HL-60 (cell line): ENCODE measurements around the gene C16orf74.

Experiments
- DNase-seq, 2 experiments: peaks; one replicate each; pipeline ENCODE4 v3.0.0-alpha.2; 2010 to 2020; ENCODE audit warnings: low read depth in 1 of 2, low spot score in 1 of 2
- H3K27ac ChIP-seq: fragments of 250-450 bp; sonication (Bioruptor Pico); replicated peaks from 2 replicates; pipeline ENCODE4 v1.5.1; 2020; ENCODE audit warnings: mild to moderate bottlenecking, moderate library complexity
- H3K27me3 ChIP-seq: fragments of 250-450 bp; sonication (Bioruptor Pico); 2 replicates; pipeline ENCODE4 v1.5.1; 2021; ENCODE audit warnings: mild to moderate bottlenecking, moderate library complexity; ENCODE audit not compliant: insufficient read depth, poor library complexity, severe bottlenecking
- H3K4me3 ChIP-seq: replicated peaks from 2 replicates; pipeline ENCODE4 v1.5.1; 2011; ENCODE audit warnings: mild to moderate bottlenecking, control low read depth, low read length; ENCODE audit not compliant: insufficient read depth
- GABPA ChIP-seq: IDR thresholded peaks from 2 replicates; pipeline ENCODE4 v1.6.1; 2012; ENCODE audit warnings: low read depth
- POLR2AphosphoS5 ChIP-seq: IDR thresholded peaks from 2 replicates; pipeline ENCODE4 v1.6.1; 2012; ENCODE audit warnings: low read depth
- REST ChIP-seq: IDR thresholded peaks from 2 replicates; pipeline ENCODE4 v1.6.1; 2012; ENCODE audit warnings: low read depth; ENCODE audit not compliant: insufficient replicate concordance
- SPI1 ChIP-seq: IDR thresholded peaks from 2 replicates; pipeline ENCODE4 v1.6.1; 2012; ENCODE audit warnings: low read depth, mild to moderate bottlenecking, borderline replicate concordance
- TF ChIP-seq, protein P1 (sequence below): IDR thresholded peaks from one replicate; pipeline ENCODE4 v1.5.1; 2011; ENCODE audit warnings: low read length, control low read depth, inconsistent platforms; ENCODE audit not compliant: insufficient read depth

Gene C16orf74

GRCh38 chr16:85673529-85674417 is 77.1 kb downstream of the C16orf74 start:
- no peak for DNase-seq
- TF ChIP-seq, protein P1, sequence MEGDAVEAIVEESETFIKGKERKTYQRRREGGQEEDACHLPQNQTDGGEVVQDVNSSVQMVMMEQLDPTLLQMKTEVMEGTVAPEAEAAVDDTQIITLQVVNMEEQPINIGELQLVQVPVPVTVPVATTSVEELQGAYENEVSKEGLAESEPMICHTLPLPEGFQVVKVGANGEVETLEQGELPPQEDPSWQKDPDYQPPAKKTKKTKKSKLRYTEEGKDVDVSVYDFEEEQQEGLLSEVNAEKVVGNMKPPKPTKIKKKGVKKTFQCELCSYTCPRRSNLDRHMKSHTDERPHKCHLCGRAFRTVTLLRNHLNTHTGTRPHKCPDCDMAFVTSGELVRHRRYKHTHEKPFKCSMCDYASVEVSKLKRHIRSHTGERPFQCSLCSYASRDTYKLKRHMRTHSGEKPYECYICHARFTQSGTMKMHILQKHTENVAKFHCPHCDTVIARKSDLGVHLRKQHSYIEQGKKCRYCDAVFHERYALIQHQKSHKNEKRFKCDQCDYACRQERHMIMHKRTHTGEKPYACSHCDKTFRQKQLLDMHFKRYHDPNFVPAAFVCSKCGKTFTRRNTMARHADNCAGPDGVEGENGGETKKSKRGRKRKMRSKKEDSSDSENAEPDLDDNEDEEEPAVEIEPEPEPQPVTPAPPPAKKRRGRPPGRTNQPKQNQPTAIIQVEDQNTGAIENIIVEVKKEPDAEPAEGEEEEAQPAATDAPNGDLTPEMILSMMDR, result no peak
- TF ChIP-seq POLR2AphosphoS5, result peak; percentile 54; the same call in 1 of the 2 replicates
- Histone ChIP-seq H3K4me3 (no peak overlapping the region), H3K27me3 (no peaks in the 10 kb centered on the region), H3K27ac (no peak overlapping the region)

DNA sequence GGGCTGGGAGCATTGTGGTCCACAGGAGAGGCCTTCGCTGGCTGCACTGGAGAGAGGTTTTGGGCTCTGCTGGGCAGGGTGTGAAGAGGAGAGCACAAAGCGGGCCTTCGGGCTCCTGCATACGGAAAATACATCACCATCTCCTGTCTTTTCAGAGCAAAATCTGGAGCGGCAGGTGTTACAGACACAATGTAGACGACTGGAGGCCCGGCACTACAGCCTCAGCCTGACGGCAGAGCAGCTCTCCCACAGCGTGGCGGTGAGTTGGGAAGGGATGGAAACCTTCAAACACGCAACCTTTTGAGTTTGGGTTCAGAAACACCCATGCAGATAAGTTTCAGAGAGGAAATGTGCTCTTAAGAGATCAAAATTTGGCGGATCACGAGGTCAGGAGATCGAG is 80.1 kb downstream of the C16orf74 start:
- no peak overlapping the region for H3K27ac ChIP-seq
- H3K27me3 ChIP-seq, result no peaks in the 10 kb centered on the region
- DNase-seq, result no peak
- TF ChIP-seq POLR2AphosphoS5 (no peak), SPI1 (no peak), GABPA (no peak), REST (no peak)
- TF ChIP-seq, protein P1, result no peak
- H3K4me3 ChIP-seq, result no peak overlapping the region

DNA sequence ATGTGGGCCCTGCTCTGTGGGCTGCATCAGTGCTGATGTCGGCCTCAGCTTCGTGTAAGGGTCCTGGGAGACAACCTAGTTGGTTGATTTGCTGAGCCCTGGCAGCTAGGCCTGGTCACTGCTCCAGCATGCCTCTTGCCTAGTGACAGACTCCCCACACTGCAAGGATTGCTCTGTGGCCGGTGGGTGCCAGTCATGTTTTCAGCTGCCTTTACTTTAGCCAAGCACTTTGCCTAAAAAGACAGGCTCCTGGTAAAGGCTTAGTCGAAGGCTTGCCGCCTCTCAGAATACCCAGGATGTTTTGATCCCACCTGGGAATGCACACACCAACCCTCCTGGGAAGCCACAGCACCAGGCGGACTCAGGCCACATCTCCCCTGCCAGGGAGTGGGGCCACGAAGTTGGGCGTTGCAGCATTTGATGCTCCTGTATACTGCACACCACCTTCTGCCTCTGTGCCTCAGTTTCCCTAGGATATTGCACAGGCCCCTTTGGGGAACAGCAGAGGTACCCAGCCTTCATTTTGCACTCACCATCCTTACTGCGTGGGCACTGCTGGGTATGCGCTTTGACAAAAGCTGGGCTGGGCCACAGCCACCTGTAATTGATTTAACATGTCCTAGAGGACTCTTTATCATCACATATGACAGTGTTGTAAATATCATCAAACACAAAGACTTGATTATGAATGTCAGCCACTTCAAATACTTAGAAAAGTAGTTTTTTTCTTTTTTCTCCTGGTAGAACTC is 82.0 kb downstream of the C16orf74 start:
- DNase-seq, result no peak
- TF ChIP-seq, protein P1, result no peak
- 0 out of 2 replicates have a peak, but pooled peaks have one; percentile 9 for TF ChIP-seq POLR2AphosphoS5
- Histone ChIP-seq H3K4me3 (no peak overlapping the region), H3K27me3 (no peaks in the 10 kb centered on the region), H3K27ac (no peak overlapping the region)

GRCh38 chr16:85667841-85668413 is 83.0 kb downstream of the C16orf74 start:
- TF ChIP-seq POLR2AphosphoS5 (peak; percentile 6; the same call in 1 of the 2 replicates), GABPA (no peak)
- DNase-seq, result no peak
- Histone ChIP-seq H3K27me3 (no peaks in the 10 kb centered on the region), H3K27ac (no peak overlapping the region), H3K4me3 (no peak overlapping the region)

DNA sequence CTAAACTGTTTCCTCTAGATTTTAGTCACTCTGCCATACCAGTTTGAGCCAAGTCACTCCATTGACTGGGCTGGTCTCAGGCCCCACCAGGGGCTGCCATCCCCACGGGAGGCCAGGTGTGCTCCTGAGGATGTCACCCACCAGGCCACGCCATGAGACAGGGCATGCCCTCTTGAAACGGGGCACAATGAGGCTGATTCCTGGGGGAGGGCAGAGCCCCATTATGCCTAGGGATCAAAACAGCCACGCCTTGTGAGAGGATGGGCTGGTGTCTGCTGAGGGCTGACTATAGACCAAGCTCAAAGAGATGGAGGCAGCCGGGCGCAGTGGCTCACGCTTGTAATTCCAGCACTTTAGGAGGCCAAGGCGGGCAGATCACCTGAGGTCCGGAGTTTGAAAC is 83.6 kb downstream of the C16orf74 start:
- TF ChIP-seq POLR2AphosphoS5, result no peak; the same call in 1 of the 2 replicates
- TF ChIP-seq SPI1, result no peak
- no peak for TF ChIP-seq GABPA
- TF ChIP-seq REST, result no peak
- TF ChIP-seq, protein P1, result no peak
- no peak for DNase-seq
- Histone ChIP-seq H3K27me3 (no peaks in the 10 kb centered on the region), H3K4me3 (no peak overlapping the region), H3K27ac (no peak overlapping the region)
